ENCODE results near the gene HOXC12.

DNA sequence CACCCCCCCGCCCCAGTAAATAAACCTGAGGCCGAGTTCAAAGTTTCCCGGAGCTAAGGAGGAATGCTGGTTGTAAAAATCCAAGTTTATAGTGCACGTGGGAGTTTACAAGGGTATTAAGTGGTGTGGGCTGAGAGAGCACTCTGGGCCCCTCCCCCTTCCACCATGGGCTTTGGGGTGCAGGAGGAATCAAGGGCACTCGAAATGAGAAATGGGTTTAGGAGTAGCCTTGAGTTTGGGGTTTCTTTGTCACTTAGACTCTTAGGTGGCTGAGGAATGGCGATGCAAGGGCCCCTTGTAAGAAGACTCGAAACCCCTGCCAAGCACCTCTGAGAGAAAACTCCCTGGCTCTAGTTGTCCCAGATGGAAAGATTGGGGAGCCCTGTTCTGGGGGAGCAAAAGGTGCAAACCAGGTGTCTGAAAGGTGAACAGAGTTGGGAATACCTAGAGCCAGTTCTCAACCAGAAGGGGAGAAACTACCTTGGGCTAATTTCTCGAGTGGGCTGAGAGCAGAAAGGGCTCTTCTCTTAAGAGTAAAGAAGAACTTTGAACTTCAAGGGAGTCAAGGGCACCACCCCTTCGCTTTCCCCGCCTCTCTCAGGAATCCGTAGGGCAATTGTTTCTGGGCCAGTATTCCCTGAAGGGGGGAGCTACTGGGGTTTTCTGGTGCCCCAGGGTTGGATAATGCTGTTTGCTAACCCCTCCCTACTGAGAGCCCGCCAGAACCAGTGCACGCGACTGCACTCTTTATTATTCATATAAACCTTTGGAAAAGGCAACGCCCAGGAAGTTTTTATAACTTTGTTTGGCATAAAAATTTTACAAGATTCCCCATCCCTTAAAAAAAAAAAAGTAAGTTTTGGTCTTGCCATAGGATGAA lies 24.0 kb downstream of the HOXC12 start:
- no peak for TF ChIP-seq EZH2 (IDR thresholded peaks at IDR 0.05; ENCODE audit: borderline replicate concordance, low read depth, low read length, severe bottlenecking)
- TF ChIP-seq, protein P1, sequence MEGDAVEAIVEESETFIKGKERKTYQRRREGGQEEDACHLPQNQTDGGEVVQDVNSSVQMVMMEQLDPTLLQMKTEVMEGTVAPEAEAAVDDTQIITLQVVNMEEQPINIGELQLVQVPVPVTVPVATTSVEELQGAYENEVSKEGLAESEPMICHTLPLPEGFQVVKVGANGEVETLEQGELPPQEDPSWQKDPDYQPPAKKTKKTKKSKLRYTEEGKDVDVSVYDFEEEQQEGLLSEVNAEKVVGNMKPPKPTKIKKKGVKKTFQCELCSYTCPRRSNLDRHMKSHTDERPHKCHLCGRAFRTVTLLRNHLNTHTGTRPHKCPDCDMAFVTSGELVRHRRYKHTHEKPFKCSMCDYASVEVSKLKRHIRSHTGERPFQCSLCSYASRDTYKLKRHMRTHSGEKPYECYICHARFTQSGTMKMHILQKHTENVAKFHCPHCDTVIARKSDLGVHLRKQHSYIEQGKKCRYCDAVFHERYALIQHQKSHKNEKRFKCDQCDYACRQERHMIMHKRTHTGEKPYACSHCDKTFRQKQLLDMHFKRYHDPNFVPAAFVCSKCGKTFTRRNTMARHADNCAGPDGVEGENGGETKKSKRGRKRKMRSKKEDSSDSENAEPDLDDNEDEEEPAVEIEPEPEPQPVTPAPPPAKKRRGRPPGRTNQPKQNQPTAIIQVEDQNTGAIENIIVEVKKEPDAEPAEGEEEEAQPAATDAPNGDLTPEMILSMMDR (IDR thresholded peaks at IDR 0.05; ENCODE audit: borderline replicate concordance, extremely low read depth, low read length, poor library complexity, severe bottlenecking): no peak
